Amniotic stem cell (primary cell): ENCODE data around the gene RBM10.

ENCODE experiments used
- DNase-seq: peaks from one replicate; lab custom pipeline; 2025; lab: John Stamatoyannopoulos, UW

RBM10 gene

DNA sequence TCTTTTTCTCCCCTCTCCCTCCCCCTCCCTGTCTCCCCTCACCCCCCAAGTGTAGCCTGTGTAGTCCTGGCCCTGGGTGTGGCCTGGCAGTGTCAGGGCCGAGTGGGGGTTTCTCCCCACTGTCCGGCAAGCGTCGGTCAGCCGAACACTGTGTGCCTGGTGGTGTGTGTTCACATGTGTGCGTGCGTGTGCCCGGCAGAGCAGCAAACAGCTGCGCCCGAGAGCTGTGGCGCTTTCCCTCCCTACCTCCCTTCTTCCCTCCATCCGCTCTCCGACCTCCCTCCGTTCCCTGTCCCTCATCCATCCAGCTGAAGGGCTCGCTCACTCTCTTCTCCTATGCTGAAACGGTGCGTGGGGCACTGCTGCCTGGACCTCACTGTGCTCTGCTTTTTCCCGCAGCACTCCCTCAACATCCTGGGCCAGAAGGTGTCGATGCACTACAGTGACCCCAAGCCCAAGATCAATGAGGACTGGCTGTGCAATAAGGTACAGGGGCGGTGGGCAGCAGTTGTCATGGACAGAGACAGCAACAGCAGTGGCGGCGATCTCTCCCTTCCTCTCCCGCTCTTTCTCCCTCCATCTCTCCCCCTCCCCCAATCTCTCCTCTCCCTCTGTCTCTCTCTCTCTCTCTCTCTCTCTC, 31.2 kb downstream of the RBM10 start:
- no peak for DNase-seq

DNA sequence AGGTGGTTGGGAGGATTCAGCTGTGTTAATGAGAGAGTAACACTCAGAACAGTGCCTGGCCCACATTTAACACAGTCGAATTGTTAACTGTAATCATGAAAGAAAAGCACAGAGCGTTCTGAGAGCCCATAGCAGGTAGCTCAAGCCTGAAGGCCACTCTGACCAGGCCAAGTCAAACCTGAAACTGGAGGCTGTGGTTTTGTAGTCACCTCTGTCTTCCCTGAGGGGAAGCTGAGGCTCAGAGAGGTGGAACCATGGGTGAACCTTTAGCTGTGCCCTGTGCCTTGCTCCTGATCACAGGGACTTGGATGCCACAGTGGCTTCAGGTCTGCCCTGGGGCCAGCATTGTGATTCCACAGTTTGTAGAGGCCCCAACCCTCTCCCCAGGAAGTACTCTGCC, 32.1 kb downstream of the RBM10 start:
- DNase-seq, result no peak

DNA sequence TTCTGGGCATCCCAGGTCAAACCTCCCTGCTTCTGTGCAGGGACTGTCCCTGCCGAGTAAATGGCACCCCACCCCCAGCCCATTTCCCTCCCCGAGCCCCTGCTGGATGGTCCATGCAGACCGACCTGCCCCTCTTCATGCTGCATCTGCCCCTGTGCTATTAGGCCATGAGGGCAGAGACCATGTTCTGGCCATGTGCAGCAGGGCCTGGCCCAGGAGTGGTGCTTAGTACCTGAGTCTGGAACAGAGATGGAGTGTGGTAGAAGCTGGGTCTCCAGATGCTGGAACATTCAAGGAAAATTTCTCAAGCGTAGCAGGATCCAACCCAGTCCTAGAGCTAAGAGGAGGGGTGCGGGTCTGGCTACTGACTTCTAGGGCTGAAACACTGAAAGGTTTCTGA, 33.3 kb downstream of the RBM10 start:
- DNase-seq, result no peak

DNA sequence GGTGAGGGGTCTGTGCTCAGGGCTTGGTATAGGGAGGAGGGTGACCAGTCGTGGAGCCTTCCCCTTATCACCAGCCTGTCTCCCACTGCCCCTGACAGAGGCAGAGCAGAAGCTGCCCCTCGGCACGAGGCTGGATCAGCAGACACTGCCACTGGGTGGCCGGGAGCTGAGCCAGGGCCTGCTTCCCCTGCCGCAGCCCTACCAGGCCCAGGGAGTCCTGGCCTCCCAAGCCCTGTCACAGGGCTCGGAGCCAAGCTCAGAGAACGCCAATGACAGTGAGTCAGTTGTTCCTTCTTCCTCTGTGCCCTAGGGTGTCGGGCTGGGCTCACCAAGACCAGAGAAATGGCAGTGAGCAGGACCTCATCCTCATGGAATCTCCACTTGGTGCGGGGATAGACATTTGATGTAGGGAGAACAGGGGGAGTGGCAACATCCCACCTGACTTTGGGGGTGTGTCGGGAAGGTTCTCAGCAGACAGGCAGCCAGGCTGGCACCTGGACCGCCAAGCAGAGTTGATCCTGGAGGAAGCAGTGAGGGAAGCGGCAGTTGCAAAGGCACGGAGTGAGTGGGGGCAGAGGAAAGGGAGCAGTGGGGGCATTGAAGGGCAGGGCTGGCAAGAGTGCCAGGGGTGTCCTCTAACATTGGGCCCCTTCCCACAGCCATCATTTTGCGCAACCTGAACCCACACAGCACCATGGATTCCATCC, 34.4 kb downstream of the RBM10 start:
- DNase-seq, result no peak

DNA sequence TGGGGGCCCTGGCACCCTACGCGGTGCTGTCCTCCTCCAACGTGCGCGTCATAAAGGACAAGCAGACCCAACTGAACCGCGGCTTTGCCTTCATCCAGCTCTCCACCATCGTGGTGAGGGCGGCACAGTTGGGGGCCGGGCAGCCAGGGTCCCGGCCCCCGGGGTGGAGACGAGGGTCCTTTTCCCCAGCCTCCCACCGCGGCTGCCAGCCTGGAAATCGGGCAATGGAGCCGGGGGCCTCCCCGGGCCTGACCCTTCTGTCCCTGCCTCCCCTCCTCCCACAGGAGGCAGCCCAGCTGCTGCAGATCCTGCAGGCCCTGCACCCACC, 34.9 kb downstream of the RBM10 start:
- DNase-seq, result no peak

DNA sequence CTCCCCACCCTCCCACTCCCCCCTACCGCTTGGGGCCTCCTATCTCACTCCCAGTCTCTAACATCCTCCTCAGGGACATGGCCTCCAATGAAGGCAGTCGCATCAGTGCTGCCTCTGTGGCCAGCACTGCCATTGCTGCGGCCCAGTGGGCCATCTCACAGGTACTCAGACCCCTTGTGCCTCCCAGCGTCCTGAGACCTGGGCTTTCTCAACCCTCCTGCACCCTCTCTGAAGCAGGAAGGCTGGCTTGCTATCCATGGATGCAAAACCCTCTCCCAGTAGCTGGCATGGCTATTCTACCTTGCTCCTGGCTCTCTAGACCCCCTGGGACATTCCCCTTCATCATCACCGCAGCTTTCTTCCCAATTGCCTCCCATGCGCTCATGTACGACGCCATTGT, 35.3 kb downstream of the RBM10 start:
- no peak for DNase-seq

DNA sequence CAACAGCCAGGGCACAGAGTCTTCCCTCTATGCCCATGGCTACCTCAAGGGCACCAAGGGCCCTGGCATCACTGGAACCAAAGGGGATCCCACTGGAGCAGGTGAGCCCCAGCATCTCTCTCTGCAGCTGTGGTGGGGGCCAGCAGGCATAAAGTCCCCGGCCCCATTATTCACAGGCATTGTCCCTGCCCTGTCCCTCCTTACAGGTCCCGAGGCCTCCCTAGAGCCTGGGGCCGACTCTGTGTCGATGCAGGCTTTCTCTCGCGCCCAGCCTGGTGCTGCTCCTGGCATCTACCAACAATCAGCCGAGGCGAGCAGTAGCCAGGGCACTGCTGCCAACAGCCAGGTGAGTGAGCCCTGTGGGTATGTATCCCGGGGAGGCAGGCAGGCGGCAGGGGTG, 36.3 kb downstream of the RBM10 start:
- DNase-seq, result no peak

DNA sequence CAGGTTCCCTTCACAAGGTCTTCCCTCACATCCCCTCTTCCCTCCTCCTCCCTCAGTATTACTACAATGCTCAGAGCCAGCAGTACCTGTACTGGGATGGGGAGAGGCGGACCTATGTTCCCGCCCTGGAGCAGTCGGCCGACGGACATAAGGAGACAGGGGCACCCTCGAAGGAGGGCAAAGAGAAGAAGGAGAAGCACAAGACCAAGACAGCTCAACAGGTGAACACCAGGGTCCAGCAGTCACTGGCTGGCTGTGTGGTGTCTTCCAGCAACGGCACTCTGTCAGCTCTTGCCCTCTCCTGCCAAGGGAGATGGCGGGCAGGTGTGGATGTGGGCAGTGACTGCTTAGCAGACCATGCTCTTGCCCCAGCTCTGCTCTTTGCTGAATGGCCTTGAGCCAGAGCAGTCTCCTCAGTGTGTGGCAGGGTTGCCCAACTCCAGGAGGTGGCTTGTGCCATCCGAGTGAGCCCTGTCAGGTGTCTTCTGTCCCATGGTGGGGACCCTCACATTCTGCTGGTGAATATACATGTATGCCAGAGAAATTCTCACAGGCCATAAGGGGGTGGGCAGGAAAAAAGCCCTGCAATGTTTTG, 37.2 kb downstream of the RBM10 start:
- no peak for DNase-seq

DNA sequence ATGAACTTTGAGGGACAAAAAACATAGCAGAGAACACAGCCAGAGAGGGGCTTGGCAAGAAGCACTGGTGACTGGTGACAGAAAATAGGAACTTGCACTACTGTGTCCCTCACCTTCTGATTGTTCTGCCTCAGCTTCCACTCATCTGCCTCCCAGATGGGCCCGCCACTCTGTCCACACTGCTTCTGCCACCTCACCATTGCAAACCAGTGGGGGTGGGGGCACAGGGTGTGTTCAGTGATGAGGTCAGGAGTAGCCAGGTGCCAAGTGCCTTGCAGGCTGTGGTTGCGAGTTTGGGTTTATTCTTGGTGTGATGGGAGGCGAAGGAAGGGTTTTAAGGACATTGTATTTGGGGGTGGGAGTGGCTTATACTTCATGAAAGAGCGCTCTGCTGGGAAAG, 39.5 kb downstream of the RBM10 start:
- no peak for DNase-seq

DNA sequence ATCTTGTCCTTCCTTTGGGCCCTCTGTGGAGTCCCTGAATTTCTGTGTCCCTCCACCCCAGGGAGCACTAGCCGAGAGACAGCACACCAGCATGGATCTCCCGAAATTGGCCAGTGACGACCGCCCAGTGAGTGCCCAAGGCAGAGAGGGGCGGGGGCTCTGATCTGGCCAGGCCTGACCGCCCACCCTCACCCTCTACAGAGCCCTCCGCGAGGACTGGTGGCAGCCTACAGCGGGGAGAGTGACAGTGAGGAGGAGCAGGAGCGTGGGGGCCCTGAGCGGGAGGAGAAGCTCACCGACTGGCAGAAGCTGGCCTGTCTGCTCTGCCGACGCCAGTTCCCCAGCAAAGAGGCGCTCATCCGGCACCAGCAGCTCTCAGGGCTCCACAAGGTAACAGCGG, 40.2 kb downstream of the RBM10 start:
- no peak for DNase-seq

DNA sequence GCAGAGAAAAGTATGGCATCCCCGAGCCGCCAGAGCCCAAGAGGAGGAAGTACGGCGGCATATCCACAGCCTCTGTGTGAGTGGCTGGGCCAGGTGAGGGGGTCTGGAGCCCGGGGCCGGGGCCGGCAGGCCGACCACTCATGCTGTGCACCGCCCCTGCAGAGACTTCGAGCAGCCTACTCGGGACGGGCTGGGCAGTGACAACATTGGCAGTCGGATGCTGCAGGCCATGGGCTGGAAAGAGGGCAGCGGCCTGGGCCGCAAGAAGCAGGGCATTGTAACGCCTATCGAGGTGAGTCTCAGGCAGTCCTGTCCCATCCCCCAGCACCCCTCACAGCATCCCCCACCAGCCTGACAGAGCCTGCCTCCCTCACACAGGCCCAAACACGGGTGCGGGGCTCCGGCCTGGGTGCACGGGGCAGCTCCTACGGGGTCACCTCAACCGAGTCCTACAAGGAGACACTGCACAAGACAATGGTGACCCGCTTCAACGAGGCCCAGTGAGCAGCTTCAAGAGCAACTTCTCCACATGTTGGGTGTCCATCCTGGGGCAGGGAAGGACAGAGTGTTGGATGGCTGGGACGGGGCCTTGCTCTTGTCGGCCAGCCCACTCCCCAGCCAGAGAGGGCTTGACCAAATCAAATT, 41.2 kb downstream of the RBM10 start:
- no peak for DNase-seq

DNA sequence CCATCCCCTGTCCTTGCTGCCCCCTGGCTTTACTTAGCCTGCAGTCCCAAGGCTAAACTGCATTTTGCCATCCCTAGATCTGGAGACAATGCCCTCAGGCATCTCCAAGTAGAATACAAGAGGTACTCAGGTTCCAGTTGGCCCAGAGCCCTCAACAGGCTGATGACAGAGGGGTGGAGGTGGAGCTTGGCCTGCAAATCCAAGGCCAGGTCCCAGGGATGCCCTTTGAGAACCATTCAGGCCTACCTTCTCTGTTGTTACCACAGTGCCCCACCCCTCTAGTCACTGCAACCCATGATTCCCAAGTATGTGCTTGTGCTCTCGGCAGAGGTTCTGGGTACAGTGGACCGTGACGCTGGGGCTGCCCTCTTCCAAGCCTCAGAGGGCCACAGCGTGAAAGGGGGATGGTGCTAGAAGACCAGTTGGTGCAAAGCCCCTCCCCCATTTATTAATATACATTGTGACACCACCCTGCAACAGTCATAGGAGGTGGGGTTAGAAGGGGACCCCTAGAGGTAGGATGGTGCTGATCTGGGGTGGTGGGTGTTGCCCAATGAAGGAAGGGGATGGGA, 42.2 kb downstream of the RBM10 start:
- no peak for DNase-seq

DNA sequence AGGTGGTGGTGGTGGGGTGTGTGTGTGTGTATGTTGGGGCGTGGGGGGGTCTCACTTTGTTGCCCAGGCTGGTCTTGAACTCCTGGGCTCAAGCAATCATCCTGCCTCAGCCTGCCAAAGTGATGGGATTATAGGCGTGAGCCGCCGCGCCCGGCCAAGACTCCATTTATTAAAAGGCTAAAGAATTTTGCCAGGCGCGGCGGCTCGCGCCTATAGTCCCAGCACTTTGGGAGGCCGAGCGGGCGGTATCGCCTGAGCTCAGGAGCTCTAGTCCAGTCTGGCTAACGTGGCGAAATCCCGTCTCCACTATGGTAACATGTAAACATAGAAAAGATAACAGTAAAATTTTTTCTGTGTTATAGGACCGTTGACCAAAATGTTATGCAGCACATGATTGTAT, 44.9 kb downstream of the RBM10 start:
- DNase-seq, result no peak

DNA sequence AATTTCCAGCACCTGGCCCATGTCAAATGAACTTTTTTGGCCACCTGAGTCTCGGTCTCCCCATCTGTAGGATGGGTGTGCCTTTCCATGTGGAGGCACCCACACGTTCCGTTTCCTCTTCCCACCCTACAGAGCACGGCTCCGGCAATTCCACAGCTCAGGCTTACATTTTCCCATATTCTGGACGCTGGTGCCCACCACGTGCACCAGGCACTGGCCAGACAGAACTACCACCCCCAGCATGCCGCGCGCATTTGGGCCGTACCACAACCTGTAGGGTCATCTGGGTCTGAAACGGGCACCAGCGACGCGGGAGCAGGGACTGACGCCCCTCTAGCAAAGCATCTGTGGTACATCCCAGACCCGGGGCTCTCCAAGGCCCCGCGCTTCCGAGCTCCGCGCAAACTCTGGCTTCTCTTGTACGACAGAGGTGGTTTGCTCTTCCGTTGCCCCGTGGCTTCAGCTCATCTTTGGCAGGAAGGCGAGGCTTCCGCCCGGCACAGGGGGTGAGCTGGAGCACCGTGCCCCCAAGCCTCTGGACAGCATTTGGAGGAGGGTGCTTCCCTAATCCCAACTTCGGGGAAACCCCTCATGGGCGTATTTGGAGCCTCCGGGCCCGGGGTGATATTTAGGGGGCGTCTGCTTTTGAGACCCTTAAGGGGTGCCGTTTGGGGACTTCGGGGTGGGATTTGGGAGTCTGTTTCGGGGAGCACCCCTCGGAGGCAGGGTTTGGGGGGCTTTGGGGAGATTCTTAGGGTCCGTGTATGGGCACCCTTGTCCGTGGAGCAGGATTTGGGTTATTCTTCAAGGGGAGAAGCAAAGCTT, 45.6 kb downstream of the RBM10 start:
- DNase-seq, result peak; percentile 47

DNA sequence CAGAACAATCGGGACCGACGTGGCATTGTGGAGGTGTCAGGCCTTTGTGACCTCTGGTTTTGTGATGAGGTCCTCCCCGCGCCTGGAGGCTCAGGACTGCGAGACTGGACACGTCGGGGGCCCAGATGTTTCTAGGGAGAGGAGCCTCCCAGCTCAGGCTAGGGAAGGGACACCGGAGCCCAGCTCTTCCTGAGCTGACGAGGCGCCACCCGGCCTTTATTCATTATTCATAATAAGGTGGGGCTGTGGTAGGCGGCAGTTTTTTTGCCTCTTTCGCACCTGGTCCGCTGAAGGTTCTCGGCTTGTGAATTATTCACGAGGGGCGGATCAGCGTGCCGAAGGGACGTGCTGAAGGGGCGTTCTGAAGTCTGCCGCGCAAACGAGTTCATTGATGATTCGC, 46.3 kb downstream of the RBM10 start:
- no peak for DNase-seq

DNA sequence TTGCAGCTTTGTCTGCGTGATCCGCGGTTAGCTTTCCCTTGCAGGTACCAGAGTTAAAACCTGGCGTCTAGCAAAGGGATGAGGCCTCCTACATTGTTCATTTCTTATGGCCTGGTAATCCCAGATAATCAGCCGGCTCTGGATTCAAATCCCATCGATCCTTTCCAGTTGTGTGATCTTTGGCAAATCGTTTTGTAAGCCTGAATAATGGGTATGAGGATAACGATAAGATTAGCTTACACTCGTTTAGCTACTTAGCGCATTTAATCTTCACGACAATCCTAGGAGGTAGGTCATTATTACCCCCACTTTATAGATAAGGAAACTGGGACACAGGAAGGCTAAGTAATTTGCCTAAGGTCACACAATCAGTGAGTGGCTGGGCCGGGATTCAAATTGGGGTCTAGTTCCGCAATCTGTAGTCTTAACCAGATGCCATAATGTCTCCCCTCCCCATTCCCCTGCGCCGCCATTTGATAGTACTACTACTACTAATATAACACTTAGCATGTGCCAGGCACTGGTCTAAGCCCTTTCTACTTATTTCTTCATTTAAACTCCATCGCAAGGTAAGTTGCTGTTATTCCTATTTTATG, 46.9 kb downstream of the RBM10 start:
- no peak for DNase-seq

DNA sequence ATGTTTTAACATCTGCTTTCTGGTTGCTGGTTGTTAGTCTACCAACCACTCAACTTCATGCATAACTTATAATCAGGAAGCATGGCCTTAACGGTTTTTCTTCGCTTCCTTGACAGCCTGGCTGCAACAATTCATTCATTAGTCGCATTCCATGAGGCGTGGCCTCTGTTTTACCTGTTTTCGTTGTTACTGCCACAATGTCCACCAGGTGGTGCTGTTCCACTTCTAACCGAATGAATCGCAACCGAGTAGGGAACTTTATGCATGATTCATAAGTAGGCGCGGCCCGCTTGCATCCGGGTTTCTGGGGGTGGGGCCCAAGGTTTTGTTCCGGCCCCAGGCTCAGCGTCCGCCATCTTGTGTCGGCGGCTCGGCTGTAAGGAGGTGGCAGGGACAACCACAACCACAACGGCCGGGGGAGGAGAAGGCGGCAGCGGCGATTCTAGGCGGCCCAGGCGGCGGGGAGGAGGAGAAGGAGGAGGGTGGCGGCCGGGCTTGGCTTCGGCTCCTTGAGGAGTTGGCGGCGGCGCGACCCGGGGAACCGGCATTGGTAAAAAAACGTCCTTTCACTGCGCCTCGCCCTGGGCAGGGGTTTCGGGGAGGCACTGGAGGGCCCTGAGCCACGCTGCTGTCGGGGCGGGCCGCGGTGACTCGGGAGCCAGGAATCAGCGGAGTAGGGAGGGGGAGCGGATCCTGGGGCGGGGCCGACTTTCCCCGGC, 48.6 kb downstream of the RBM10 start, which contains the start of gene UBA1:
Gene UBA1, plus strand, starts transcription at position 355 of the 719 bp plus-strand sequence. CDS start 4,974 bp downstream, outside the sequence.
- peak; percentile 96 for DNase-seq

DNA sequence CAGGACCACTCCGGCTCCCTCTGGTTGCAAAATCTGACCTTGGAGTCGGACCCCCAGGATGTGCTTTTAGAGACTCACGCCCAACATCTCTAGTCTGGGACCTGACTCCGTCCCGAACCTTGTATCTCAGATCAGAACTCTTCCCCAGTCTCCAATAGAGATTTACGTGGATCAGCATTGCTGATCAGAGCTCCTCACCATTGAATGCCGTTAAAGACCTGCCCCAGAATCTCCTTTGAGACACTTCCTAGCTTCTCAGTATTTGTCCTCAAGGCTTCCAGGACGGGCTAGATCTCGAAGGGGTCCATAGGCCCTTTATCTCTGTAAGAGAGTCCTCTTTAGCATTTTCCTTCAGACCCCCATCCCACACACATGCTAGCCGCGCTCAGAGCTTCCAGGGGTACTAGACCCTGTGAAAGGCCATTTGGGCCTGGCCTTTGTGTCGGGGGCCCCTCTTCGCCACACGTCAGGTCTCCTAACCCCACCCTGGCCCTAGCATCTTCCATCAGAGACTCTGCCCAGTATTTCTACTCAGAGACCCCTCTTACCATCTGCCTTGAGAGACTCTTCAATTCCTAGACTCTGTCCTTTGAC, 49.3 kb downstream of the RBM10 start:
- DNase-seq, result no peak

DNA sequence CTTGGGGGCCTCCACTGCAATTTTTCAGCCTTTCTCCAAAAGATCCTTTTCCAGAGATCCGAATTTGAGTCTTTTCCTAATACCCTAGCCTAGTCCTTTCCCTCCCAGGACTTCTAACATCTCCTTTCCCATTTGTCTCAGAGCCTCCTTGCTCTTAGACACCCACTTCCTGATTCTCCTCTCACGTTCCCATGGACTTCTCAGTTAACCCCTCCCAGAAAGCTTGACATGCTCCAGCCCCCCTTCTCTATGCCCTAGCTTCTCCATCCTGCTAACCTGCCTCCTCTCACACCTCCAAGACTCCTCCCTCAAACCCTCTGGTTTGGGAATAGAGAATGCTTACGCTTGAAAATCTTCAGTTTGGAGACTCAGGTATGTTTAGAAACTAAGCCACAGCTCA, 51.1 kb downstream of the RBM10 start:
- no peak for DNase-seq

DNA sequence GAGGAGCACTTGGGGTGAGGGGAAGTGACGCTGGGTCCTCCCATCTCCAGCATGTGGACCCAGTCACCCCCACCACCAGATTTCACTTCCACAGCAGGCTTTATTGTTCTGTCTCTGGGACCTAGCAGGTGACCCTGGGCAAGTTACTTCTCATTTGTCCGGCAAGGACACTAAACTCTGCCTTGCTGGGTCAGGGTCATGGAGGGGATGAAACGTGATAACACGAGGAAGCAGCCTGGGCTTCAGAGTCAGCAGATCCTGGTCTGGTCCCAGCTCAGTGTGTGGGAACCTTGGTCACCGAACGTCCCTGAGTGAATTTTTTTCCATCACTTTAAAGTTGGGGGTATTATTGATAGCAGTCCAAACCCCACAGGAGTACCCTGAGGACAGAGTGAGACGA, 52.5 kb downstream of the RBM10 start:
- no peak for DNase-seq
